HG03025 (cell line): Measurements from ENCODE around the gene NCBP2L.
"Not testable (repeated sequence)": the region's sequence is repeated elsewhere in the genome, so short reads cannot be mapped to it uniquely, and the experiment has no call there.

Experiments used
- ATAC-seq: cut with Tn5 transposase; IDR thresholded peaks from one replicate; pipeline ENCODE4 v1.9.1; 2021; ENCODE audit warnings: mild to moderate bottlenecking, moderate library complexity; ENCODE audit not compliant: unreplicated experiment, low FRiP score

Gene NCBP2L

GRCh38 chrX:107804427-107804826, 26.9 kb downstream of the NCBP2L start:
- no peak for ATAC-seq

- no peak for ATAC-seq
Observed at GRCh38 chrX:107805179-107805578, 27.6 kb downstream of the NCBP2L start.

GRCh38 chrX:107810053-107810452, 32.5 kb downstream of the NCBP2L start:
- not testable (repeated sequence) for ATAC-seq

GRCh38 chrX:107818900-107819521, 41.5 kb downstream of the NCBP2L start:
- no peak for ATAC-seq

- no peak for ATAC-seq
Observed at GRCh38 chrX:107823042-107823441, 45.5 kb downstream of the NCBP2L start.

- no peak for ATAC-seq
Observed at GRCh38 chrX:107823456-107823855, 45.9 kb downstream of the NCBP2L start.

- ATAC-seq = no peak
Observed at GRCh38 chrX:107825698-107826237, 48.2 kb downstream of the NCBP2L start, which contains the start of gene MID2. TSS of gene MID2 (plus strand) at chrX:107825866. CDS start at chrX:107826427, 561 bp downstream.

GRCh38 chrX:107826238-107827029, 48.9 kb downstream of the NCBP2L start:
- ATAC-seq = no peak

- ATAC-seq = no peak
Observed at GRCh38 chrX:107827030-107827831, 49.7 kb downstream of the NCBP2L start.

- ATAC-seq = no peak
Observed at GRCh38 chrX:107827852-107828251, 50.3 kb downstream of the NCBP2L start.

- no peak for ATAC-seq
Observed at GRCh38 chrX:107829878-107830277, 52.3 kb downstream of the NCBP2L start.

- ATAC-seq = no peak
Observed at GRCh38 chrX:107831071-107831730, 53.7 kb downstream of the NCBP2L start.

GRCh38 chrX:107834275-107835201, 57.0 kb downstream of the NCBP2L start:
- ATAC-seq = no peak

- no peak for ATAC-seq
Observed at GRCh38 chrX:107836958-107837357, 59.4 kb downstream of the NCBP2L start.

GRCh38 chrX:107840971-107841370, 63.4 kb downstream of the NCBP2L start:
- no peak for ATAC-seq

- no peak for ATAC-seq
Observed at GRCh38 chrX:107842715-107843400, 65.3 kb downstream of the NCBP2L start.
